NCI-H1092 treated with DMSO at 0.1 percent for 48 hours (cell line): ENCODE results near the gene LRCOL1.

Source experiments
- DNase-seq: peaks from one replicate; lab custom pipeline; 2025; lab: John Stamatoyannopoulos, UW

The LRCOL1 gene

DNA sequence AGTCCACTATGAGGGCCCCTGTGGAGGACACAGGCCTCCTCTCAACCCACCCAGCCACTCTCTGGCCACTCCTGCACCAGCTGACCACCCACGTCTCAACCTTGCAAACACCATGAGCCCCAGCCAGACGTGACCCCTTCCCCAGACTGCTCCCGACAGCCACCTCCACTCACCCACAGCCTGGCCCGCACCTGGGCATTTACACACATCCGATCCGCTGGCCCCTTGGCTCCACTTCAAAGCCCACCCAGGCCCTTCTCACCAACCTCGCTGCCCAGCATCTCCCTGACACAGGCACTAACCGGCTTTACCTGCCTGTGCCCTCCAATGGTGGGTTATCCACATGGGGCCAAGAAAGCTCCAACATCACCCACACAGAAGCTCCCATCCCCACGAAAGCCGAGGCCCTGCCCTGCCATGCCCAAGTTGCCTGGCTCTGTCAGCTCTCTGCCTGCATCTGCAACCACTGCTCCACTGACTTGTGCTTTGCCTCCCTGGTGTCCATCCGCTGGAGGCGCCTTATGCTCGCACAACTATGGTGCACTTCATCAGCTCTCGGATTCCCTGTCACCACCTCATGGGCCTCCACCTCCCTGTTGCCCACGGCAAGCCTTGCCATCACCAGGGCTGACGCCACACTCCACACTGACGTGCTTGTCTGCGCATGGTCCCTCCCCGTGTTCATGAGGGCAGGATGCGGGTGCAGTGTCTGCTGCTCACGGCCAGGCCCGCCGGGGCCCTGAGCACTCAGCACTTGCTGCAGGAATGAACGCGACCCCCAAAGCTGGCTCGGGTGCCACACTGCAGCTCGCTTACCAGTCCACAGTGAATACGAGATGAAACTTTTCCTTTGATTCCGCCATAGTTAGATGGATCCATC lies 24.9 kb upstream of the LRCOL1 start:
- no peak for DNase-seq

GRCh38 chr12:132634411-132634990 lies 24.1 kb upstream of the LRCOL1 start:
- no peak for DNase-seq

DNA sequence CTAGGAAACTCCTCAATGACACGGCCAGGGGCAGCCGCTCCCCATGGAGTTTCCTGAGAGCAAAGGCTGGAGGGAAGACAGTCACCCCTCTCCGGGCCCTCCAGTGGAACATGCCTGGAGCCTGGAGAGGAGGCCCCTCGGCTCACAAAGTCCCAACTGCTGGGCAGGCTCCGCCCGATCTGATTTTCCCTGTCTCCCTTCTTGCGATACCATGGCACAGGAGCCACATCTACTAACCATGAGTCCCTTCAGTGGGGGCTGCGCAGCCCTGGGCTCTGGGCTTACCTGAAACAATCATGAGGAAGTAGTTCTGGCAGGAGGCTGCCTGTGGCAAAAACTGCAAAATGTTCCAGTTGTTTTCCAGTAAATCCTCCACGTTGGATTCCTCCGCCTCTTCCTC lies 23.5 kb upstream of the LRCOL1 start:
- DNase-seq = no peak

- DNase-seq = no peak
Observed at GRCh38 chr12:132633398-132633797, 23.0 kb upstream of the LRCOL1 start.

- DNase-seq = no peak
Observed at GRCh38 chr12:132632521-132633228, 22.3 kb upstream of the LRCOL1 start.

DNA sequence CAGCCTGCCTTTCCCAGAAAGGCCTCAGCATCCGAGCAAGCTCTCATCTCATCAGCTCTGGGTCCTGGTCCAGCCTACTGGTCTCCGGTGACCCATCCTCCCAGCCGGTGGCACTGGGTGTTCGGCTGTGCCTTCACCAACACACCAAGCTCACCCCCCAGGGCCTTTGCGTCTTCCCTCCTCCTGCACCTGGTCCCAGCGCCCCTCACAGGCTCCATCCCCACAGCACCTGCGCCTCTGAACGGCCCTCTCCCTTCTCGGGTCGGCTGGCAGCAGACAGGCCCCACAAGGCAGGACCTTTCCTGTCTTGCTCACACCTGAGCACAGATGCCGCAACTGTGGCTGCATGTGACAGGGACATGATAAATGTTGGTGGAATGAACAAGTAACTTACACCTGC lies 21.3 kb upstream of the LRCOL1 start:
- DNase-seq = no peak

GRCh38 chr12:132630672-132631071 lies 20.3 kb upstream of the LRCOL1 start:
- DNase-seq = no peak

DNA sequence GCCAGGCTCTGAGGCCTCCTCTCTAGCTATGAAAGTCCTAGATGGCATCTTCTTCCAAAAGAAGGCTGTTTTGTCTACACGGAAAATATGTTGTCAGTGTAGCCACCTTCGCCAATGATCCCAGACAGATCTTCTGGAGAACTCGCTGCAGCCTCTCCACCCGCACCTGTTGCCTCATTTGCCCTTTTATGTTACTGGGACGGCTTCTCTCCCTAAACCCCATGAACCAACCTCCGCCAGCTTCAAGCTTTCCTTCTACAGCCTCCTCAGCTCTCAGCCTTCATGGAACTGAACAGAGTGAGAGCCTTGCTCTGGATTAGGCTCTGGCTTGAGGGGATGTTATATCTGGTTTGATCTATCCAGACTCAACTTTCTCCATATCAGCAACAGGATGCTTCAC lies 18.9 kb upstream of the LRCOL1 start:
- DNase-seq = no peak

DNA sequence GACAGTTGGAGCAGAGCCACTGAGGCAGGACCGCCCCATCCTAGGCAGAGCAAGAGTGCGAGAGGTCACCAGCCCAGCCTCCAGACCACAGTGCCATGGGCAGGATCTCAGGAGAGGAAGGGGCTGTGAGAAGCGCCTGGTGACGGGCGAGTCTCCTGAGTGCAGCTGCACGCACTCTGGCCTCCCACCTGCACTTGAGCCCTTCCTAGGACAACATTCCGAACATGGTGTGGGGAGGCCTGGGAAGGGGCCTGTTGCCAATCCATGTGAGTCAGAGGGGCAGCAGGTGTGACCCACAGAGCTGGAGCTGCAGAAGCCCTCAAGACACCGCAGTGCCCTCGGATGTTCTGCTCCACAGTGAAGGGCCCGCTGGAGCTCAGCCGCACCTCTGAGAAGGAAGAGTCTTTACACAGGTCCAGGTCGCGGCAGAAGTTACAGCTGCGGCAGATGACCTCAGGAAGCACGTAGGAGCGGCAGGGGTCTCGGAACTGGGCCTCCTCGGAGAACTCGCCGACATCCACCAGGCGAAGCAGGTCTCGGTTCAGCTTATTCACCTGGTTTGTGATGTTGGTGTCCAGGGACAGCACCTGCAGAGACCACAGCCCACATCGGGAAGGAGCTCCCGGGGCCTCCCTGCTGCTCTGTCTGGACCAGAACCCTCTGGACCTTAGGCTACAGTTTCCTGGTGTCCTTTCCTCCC lies 15.5 kb upstream of the LRCOL1 start:
- DNase-seq = no peak

GRCh38 chr12:132624910-132625630 lies 14.7 kb upstream of the LRCOL1 start:
- no peak for DNase-seq

GRCh38 chr12:132624186-132624855 lies 13.9 kb upstream of the LRCOL1 start:
- DNase-seq = no peak

DNA sequence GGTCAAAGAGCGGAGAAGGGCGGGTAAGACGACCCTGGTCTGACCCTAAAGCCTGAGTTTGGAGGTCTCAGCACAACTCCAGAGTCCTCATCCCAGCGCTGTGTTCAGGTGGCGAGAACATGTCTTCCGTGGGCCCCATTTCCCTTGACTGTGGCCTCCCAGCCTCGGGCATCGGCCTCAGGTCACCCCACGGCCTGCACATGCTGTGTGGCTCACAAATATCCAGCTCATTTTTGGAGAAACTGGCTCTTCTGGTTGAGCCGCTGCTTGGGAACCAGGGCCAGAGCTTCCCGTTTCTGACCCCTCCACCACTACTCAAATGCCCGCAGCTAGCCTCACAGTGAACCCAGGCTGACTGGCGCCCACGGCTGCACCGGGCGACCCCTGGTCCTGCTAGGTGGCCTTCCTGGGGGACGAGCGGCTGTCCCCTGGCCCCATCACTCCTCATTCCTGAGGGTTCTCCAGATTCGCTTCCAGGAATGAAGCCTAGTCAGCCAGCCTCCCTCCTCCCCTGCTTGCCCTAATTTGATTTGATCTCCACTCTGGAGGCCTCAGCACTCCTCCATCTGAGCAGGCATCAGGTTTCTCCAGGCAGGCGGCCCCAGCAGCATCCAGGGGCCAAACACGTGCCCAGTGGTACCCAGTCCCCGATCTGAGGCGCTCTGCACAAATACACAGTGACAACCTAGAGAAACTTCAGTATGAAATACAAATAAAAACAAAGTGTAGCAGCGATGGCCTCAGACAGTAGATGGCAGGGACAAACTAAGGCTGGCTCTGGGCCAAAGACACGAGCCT lies 12.9 kb upstream of the LRCOL1 start:
- no peak for DNase-seq

DNA sequence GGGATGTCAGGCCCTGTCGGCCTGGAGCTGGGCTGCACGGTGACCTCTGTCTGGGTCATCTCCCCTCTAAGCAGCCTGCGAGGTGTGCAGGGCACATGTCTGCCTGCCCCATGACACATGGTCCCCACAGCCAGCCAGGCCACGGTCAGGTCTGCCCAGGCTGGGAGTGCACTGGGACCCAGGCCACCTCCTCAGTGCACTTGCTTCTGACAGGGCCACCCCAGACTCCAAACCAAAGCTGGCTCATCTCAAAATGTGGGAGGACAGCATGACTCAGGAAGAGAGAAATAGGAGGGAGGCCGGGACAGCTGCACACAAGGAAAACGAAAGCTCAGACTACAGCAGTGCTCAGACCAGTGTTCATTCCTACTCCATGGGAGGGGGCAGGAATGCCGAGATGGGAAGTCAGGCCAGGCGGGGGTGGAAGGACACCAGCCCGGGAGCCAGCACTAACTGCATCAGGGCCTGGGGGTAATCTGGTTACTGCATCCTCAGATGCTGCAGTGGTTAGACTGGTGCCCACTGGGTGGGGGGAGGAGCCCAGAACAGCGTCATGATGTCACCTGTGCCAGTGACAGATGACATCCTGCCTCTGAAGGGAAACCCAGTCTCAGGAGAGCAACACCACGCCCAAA lies 12.2 kb upstream of the LRCOL1 start:
- DNase-seq = no peak

- DNase-seq = no peak
Observed at GRCh38 chr12:132621657-132622435, 11.5 kb upstream of the LRCOL1 start.

DNA sequence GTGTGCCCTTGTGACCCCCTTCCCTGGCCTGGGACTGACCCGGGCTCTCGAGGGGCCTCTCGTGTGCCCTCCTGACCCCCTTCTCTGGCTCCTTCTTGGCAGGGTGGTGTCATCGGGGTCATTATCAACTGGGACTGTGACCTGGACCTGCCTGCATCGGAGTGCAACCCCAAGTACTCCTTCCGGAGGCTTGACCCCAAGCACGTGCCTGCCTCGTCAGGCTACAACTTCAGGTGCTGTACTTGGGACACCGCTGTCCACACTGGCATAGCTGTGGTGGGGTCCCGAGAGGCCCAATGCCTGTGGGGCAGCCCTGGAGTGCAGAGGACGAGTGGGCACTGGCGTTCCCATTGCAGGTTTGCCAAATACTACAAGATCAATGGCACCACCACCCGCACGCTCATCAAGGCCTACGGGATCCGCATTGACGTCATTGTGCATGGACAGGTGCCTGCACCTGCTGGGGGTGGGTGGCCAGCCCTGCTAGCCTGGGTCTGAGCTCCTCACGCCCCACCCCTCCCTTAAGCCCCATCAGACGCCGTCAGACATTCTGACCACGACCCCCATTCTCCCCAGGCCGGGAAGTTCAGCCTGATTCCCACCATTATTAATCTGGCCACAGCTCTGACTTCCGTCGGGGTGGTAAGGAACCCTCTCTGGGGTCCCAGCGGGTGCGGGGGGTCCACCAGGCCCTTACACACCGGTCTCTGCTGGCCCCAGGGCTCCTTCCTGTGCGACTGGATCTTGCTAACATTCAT lies 10.7 kb upstream of the LRCOL1 start:
- no peak for DNase-seq

DNA sequence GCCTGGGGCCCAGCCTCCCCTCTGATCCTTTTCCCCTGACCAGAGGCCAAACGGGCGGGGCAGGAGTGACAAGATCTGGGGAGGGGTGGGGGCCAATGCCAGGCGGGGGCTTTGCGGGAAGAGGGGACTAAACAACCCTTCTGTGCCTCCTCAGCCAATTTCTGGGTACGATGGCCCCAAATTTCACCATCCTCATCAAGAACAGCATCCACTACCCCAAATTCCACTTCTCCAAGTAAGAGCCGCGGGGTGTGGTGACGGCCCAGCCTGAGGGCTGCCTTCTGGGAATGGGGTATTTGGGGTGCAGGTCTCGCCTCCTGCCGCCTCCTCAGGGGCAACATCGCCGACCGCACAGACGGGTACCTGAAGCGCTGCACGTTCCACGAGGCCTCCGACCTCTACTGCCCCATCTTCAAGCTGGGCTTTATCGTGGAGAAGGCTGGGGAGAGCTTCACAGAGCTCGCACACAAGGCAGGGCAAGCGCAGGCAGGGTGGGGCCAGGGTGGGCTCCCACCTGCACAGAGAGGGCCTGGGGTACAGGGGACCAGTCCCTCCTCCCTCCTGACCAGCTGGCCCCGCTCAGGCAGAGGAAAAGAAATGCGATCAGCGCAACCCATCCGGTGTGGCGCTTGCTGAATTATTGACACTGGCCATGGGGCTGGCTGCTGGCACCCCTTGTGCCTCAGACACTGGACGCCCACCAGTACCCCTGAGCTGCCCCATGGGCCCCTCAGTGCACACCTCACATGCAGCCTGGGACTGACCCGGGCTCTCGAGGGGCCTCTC lies 9.9 kb upstream of the LRCOL1 start:
- DNase-seq = no peak

GRCh38 chr12:132619386-132620112 lies 9.2 kb upstream of the LRCOL1 start:
- DNase-seq = no peak
